A549 (cell line): Measurements from ENCODE around the gene SRCAP.

Experiments used
- NR3C1 ChIP-seq: fragments of >200 bp; sonication (Bioruptor Twin); formaldehyde crosslinking; IDR thresholded peaks from 3 replicates; pipeline ENCODE4 v1.6.1; 2017
- RCOR1 ChIP-seq: fragments of 150-350 bp; IDR thresholded peaks from 2 replicates; pipeline ENCODE4 v1.6.1; 2014; ENCODE audit warnings: antibody characterized with exemption, low read length, low read depth
- RNF2 ChIP-seq: fragments of 200-600 bp; sonication (generic); IDR thresholded peaks from 2 replicates; pipeline ENCODE4 v1.6.1; 2016; ENCODE audit warnings: low read depth, mild to moderate bottlenecking, antibody characterized with exemption, moderate library complexity, borderline replicate concordance
- ZNF302 ChIP-seq: fragments of 250-450 bp; sonication (Bioruptor Pico); IDR thresholded peaks from 2 replicates; pipeline ENCODE4 v1.9.0; 2021; ENCODE audit warnings: inconsistent platforms, mild to moderate bottlenecking, moderate library complexity
- TF ChIP-seq, protein P1 (sequence below): fragments of >200 bp; sonication (Bioruptor Twin); formaldehyde crosslinking; IDR thresholded peaks from 3 replicates; pipeline ENCODE4 v1.5.1; 2016
- TF ChIP-seq, protein P2 (sequence below): fragments of 250-450 bp; sonication (Bioruptor Pico); IDR thresholded peaks from 2 replicates; pipeline ENCODE4 v1.5.0; 2021; ENCODE audit warnings: mild to moderate bottlenecking, moderate library complexity, borderline replicate concordance

DNA sequence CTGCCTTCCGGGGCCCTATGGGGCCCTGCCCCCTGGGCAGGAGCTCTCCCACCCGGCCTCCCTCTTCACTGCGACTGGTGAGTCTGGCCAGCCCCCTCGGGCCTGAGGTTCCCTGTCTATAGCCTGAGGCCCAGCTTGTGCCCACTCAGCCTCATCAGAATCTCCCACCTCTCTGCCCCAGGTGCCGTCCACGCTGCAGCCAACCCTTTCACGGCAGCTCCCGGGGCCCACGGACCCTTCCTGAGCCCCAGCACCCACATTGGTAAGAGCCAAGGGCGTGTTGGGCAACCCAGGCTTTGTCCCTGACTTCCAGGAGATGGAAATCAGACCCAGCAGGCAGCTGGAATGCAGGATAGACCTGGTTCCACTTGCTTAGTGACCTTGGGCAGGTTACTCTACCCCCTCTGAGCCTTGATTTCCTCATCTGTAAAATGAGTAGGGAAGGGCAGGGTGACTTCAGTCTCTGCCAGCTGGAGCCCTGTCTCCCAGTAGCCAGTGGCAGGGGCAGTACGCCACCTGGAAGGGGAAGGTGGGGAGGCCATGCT is 31.5 kb upstream of the SRCAP start:
- TF ChIP-seq, protein P1, sequence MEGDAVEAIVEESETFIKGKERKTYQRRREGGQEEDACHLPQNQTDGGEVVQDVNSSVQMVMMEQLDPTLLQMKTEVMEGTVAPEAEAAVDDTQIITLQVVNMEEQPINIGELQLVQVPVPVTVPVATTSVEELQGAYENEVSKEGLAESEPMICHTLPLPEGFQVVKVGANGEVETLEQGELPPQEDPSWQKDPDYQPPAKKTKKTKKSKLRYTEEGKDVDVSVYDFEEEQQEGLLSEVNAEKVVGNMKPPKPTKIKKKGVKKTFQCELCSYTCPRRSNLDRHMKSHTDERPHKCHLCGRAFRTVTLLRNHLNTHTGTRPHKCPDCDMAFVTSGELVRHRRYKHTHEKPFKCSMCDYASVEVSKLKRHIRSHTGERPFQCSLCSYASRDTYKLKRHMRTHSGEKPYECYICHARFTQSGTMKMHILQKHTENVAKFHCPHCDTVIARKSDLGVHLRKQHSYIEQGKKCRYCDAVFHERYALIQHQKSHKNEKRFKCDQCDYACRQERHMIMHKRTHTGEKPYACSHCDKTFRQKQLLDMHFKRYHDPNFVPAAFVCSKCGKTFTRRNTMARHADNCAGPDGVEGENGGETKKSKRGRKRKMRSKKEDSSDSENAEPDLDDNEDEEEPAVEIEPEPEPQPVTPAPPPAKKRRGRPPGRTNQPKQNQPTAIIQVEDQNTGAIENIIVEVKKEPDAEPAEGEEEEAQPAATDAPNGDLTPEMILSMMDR, result no peak
- TF ChIP-seq ZNF302 (CRISPR knock-in tag) (no peak), RNF2 (no peak), NR3C1 (no peak), RCOR1 (no peak)
- TF ChIP-seq, protein P2, sequence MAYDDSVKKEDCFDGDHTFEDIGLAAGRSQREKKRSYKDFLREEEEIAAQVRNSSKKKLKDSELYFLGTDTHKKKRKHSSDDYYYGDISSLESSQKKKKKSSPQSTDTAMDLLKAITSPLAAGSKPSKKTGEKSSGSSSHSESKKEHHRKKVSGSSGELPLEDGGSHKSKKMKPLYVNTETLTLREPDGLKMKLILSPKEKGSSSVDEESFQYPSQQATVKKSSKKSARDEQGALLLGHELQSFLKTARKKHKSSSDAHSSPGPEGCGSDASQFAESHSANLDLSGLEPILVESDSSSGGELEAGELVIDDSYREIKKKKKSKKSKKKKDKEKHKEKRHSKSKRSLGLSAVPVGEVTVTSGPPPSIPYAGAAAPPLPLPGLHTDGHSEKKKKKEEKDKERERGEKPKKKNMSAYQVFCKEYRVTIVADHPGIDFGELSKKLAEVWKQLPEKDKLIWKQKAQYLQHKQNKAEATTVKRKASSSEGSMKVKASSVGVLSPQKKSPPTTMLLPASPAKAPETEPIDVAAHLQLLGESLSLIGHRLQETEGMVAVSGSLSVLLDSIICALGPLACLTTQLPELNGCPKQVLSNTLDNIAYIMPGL, result no peak
